GM19099 (cell line): Measurements from ENCODE around the gene FAM200B.
A peak's percentile ranks its signal among the peaks of the same experiment; 100 is the strongest.

Source experiments
- POLR2A ChIP-seq: IDR thresholded peaks from 3 replicates; pipeline ENCODE4 v1.6.1; 2011; ENCODE audit warnings: low read depth; ENCODE audit not compliant: insufficient read length; ENCODE audit errors: extremely low read depth

Gene FAM200B

GRCh38 chr4:15681372-15682241 is at the start of gene FAM200B:
TSS of gene FAM200B (plus strand) at chr4:15681827. CDS start at chr4:15686978, 5,151 bp downstream.
- peak; percentile 72 for TF ChIP-seq POLR2A

DNA sequence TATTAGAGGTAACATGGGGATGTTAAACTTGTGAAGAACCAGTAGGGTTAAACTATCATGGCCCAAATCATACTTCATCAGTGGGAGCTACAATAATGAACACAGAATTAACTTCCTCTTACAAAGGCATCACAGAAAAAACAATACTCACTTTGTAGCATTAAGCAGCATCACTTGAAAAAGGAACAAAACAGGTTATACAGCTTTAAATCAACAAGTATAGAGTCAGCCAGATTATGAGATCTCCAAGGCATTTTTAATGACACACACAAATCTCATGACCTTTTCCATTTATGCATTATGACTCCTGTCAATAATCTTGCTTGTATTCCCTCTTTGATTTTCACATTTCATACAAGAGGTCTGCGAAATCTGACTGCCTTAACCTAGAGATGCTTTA is 44.8 kb upstream of the FAM200B start:
- TF ChIP-seq POLR2A: no peak

DNA sequence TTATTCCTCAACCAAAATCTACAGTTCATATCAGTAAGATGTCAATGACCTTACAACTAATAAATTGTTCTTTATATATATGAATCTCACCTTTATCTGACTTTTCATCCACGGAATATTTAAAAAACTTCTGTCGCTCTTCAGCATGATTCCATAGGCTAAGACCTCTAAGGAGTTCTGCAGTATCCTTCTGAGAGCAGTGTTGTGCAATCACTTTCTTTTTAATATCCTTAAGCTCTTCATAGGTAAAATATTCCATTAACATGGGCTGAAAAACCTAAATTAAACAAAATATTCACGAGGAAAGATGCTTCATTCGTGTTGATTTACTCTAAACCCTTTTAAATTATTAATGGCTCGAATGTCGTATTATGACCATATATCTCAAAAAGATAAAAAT is 43.2 kb upstream of the FAM200B start:
- no peak for TF ChIP-seq POLR2A

GRCh38 chr4:15648600-15648999 is 33.0 kb upstream of the FAM200B start:
- TF ChIP-seq POLR2A: no peak

GRCh38 chr4:15649914-15650545 is 31.6 kb upstream of the FAM200B start:
- TF ChIP-seq POLR2A: no peak

DNA sequence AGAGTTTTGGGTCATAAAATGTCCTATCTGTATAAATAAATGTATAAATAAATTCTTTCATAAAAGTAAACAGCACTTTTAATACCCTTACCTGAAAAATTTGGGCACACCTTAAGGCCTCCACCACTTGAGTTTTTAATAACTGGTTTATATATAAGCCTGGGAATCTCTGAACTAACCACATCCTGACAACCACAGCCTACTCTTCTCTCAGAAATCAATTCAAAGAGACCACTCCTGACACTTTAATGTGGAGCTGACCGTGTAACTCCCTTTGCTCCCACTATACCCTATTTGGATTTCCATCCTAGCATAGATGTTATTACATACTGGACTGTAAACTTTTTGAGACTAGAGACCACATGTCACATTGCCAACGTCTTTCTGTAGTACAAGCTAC is 30.0 kb upstream of the FAM200B start:
- no peak for TF ChIP-seq POLR2A

GRCh38 chr4:15652191-15652590 is 29.4 kb upstream of the FAM200B start:
- TF ChIP-seq POLR2A: no peak

DNA sequence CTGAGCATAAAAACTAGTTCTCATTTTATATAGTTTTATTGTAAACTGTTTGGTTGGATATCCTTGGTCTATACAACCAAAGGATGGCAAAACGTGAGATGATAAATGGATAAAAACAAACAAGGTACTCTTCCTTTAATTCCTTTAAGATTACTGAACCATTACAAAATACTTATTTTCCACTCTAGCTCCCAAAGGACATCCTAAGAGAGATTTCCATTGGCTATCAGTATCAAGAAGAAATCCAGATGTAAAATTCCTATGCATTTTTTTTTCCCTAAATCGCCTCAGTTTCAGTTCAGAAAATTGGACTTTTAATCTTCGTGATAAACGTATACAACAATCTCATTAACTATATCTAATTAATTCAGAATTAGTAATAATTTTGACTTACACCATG is 28.8 kb upstream of the FAM200B start:
- no peak for TF ChIP-seq POLR2A

GRCh38 chr4:15653420-15653819 is 28.2 kb upstream of the FAM200B start:
- no peak for TF ChIP-seq POLR2A

DNA sequence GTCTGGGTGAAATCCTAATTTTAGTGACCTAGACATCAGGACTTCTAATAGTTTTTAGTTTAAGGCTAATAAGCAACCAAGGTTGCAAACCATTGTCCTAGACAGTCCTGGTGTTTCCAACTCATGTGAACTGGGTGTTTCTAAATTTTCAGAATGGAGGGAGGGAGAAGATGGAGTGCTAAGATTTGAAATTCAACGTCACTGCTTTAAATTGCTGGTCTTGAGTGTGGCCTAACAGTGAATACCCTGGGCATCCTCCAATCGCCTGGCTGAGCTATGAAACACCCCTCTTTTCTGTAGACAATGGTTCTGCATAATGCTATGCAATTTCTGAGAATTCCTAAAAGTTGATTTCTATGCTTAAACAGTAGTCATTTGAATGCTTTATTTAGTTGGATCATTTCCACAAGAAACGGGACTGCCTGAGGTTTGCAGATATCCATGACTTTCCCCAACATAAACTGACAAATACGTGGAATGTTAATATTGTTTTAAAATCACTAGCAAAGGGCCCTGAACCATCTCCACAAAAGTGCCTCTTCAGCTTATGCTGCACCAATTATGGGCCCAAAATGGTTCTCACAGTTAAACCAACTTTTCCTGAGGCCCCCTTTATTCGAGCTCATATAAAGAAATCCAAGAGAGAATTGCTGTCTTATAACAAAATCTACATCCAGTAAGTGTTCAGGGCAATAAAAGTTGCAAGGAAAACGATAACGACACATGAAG is 27.6 kb upstream of the FAM200B start:
- no peak for TF ChIP-seq POLR2A

GRCh38 chr4:15654593-15655222 is 26.9 kb upstream of the FAM200B start:
- no peak for TF ChIP-seq POLR2A

- peak; percentile 82 for TF ChIP-seq POLR2A
Observed at GRCh38 chr4:15655223-15656037, 26.2 kb upstream of the FAM200B start, which contains the start of gene FBXL5. TSS of gene FBXL5 (minus strand) at chr4:15655357. CDS start at chr4:15655287, 70 bp downstream.

GRCh38 chr4:15656038-15656470 is 25.6 kb upstream of the FAM200B start:
- no peak for TF ChIP-seq POLR2A

GRCh38 chr4:15657366-15657765 is 24.3 kb upstream of the FAM200B start:
- no peak for TF ChIP-seq POLR2A
